A549 (cell line): ENCODE results near the gene SERPINI1.

ENCODE experiments used
- CTCF ChIP-seq: fragments of >200 bp; sonication (Bioruptor Twin); formaldehyde crosslinking; IDR thresholded peaks from 3 replicates; pipeline ENCODE4 v1.5.1; 2016
- EP300 ChIP-seq, 2 experiments: fragments of >200 bp; sonication (Bioruptor Twin); formaldehyde crosslinking; IDR thresholded peaks; 2 replicates in 1 of 2; 3 replicates in 1 of 2; pipeline ENCODE4 v1.6.1; 2016 to 2017
- GATA3 ChIP-seq: IDR thresholded peaks from 2 replicates; pipeline ENCODE4 v1.6.1; 2012; ENCODE audit warnings: borderline replicate concordance
- HDAC2 ChIP-seq: fragments of 200-600 bp; sonication (generic); IDR thresholded peaks from 2 replicates; pipeline ENCODE4 v1.6.1; 2016
- HOXB5 ChIP-seq: fragments of 250-450 bp; sonication (Bioruptor Pico); IDR thresholded peaks from 2 replicates; pipeline ENCODE4 v1.5.0; 2020; ENCODE audit warnings: mild to moderate bottlenecking, moderate library complexity
- MAFK ChIP-seq: fragments of 450-650 bp; IDR thresholded peaks from 2 replicates; pipeline ENCODE4 v1.6.1; 2014; ENCODE audit not compliant: partially characterized antibody
- MYC ChIP-seq: IDR thresholded peaks from 2 replicates; pipeline ENCODE4 v1.6.1; 2012; ENCODE audit warnings: mild to moderate bottlenecking, inconsistent platforms, low read length, improper control_type of control experiment, borderline replicate concordance
- POLR2A ChIP-seq: IDR thresholded peaks from 2 replicates; pipeline ENCODE4 v1.6.1; 2012; ENCODE audit warnings: mild to moderate bottlenecking, low read length
- POLR2AphosphoS2 ChIP-seq: conservative IDR thresholded peaks from 2 replicates; pipeline ENCODE4 v1.6.1; 2012; ENCODE audit warnings: low read length, improper control_type of control experiment, inconsistent platforms
- RAD21 ChIP-seq, 2 experiments: fragments of >200 bp in 1 of 2; sonication (Bioruptor Twin) in 1 of 2; formaldehyde crosslinking in 1 of 2; IDR thresholded peaks in 1 of 2; conservative IDR thresholded peaks in 1 of 2; 2 replicates in 1 of 2; 3 replicates in 1 of 2; pipeline ENCODE4 v1.6.1; 2012 to 2018; ENCODE audit warnings: inconsistent platforms in 1 of 2
- REST ChIP-seq: fragments of 200-600 bp; sonication (generic); IDR thresholded peaks from 2 replicates; pipeline ENCODE4 v1.6.1; 2016; ENCODE audit warnings: antibody characterized with exemption, mild to moderate bottlenecking, moderate library complexity
- RNF2 ChIP-seq: fragments of 200-600 bp; sonication (generic); IDR thresholded peaks from 2 replicates; pipeline ENCODE4 v1.6.1; 2016; ENCODE audit warnings: low read depth, mild to moderate bottlenecking, antibody characterized with exemption, moderate library complexity, borderline replicate concordance
- SMC3 ChIP-seq: fragments of >200 bp; sonication (Bioruptor Twin); formaldehyde crosslinking; IDR thresholded peaks from 3 replicates; pipeline ENCODE4 v1.6.1; 2018; ENCODE audit warnings: inconsistent platforms
- ZFP36 ChIP-seq: fragments of 450-650 bp; IDR thresholded peaks from 2 replicates; pipeline ENCODE4 v1.6.1; 2014; ENCODE audit warnings: borderline replicate concordance; ENCODE audit not compliant: partially characterized antibody

GRCh38 chr3:167718582-167718981, 16.9 kb upstream of the SERPINI1 start:
- TF ChIP-seq CTCF (no peak), POLR2A (no peak), GATA3 (no peak), POLR2AphosphoS2 (no peak), SMC3 (no peak), RAD21 (conservative IDR thresholded peaks at IDR 0.05 in 1 of 2, IDR thresholded peaks at IDR 0.05 in 1 of 2) (no peak), EP300 (IDR thresholded peaks at IDR 0.05) (no peak), HOXB5 (CRISPR knock-in tag) (no peak), HDAC2 (no peak), ZFP36 (no peak), REST (no peak), RNF2 (no peak), MYC (no peak), MAFK (no peak)
